ENCODE measurements around the gene DGKI.

GRCh38 chr7:137507096-137507495 lies 339.7 kb downstream of the DGKI start:
- TF ChIP-seq EZH2 (IDR thresholded peaks at IDR 0.05) (no peak), CTCF (IDR thresholded peaks at IDR 0.05) (no peak)

Measured in neural progenitor cell (in vitro differentiated cells).